Measurements from ENCODE around the gene ERVW-1. TPM values are rescaled to one million over a fixed set of nuclear protein-coding genes. Genes with fewer than 3 reads are reported as not detected.

ERVW-1 gene
- total RNA-seq, 1 experiment from 2014 or later, result not detected

GRCh38 chr7:92423710-92424131 lies 54.0 kb downstream of the ERVW-1 start:
- no peak for DNase-seq (ENCODE audit: low spot score)

DNA sequence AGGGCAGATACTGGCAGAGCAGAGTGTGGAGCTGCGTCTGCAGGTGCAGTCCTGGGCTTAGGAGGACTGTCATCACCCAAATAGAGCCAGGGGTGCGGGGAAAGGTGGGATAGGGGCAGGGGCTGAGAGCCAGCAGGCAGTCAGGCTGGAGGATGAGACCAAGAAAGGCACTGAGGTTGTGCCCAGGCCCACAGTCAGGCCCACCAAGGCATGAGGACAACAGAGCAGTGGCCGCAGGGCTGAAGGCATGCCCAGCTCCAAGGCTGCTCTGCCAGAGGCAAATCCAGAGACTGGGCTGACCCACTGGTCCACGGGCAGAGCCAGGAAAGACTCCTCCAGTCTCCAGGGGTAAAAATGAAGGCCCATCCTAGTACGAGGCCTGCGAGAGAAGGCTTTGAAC lies 54.8 kb downstream of the ERVW-1 start:
- no peak for DNase-seq (ENCODE audit: low spot score)

GRCh38 chr7:92421676-92422435 lies 55.9 kb downstream of the ERVW-1 start:
- no peak for DNase-seq (ENCODE audit: low spot score)

Other genes starting within 250 kb of the ERVW-1 start
- 41.2 and 50.4 TPM in 2 replicates for gene KRIT1, start 232.0 kb downstream of the ERVW-1 start, total RNA-seq (2014; rRNA removed; shearing (Covaris generic))
- 46.1 and 47.1 TPM in 2 replicates for gene ANKIB1, start 232.0 kb downstream of the ERVW-1 start, total RNA-seq (2014; rRNA removed; shearing (Covaris generic))
- gene GATAD1, start 30.5 kb downstream of the ERVW-1 start, total RNA-seq (2014; rRNA removed; shearing (Covaris generic)), result 16.4 and 17.6 TPM in 2 replicates
- gene PEX1, start 50.6 kb upstream of the ERVW-1 start, total RNA-seq (2014; rRNA removed; shearing (Covaris generic)), result 15.3 and 18.6 TPM in 2 replicates
- 13.2 and 16.7 TPM in 2 replicates for gene RBM48, start 50.8 kb upstream of the ERVW-1 start, total RNA-seq (2014; rRNA removed; shearing (Covaris generic))
- gene FAM133B, start 112.4 kb upstream of the ERVW-1 start, total RNA-seq (2014; rRNA removed; shearing (Covaris generic)), result 16.2 and 18.4 TPM in 2 replicates